Type B pancreatic cell (in vitro differentiated cells): ENCODE measurements around the gene MASTL. TPM values are rescaled to one million over a fixed set of nuclear protein-coding genes. Genes with fewer than 3 reads are reported as not detected.
"Not testable (repeated sequence)": the region's sequence is repeated elsewhere in the genome, so short reads cannot be mapped to it uniquely, and the experiment has no call there.

Source experiments
- DNase-seq: peaks from one replicate; pipeline ENCODE4 v3.0.0; 2021; ENCODE audit warnings: mixed read lengths; ENCODE audit not compliant: unreplicated experiment; ENCODE audit errors: extremely low spot score
- H3K27ac Mint-ChIP-seq: 2 replicates; pipeline ENCODE4 v1.8.0; 2021; ENCODE audit warnings: mild to moderate bottlenecking, mixed read lengths
- H3K27me3 Mint-ChIP-seq: 2 replicates; pipeline ENCODE4 v1.8.0; 2021; ENCODE audit warnings: mixed read lengths
- H3K36me3 Mint-ChIP-seq: 2 replicates; pipeline ENCODE4 v1.8.0; 2021; ENCODE audit warnings: mixed read lengths
- H3K4me1 Mint-ChIP-seq: one replicate; pipeline ENCODE4 v1.8.0; 2021; ENCODE audit warnings: mixed read lengths; ENCODE audit not compliant: unreplicated experiment
- H3K4me3 Mint-ChIP-seq: 2 replicates; pipeline ENCODE4 v1.8.0; 2021; ENCODE audit warnings: mild to moderate bottlenecking, mixed read lengths
- H3K9me3 Mint-ChIP-seq: 2 replicates; pipeline ENCODE4 v1.8.0; 2021; ENCODE audit warnings: mixed read lengths
- total RNA-seq: library from RNA; stranded (reverse); gene quantifications from 2 replicates; pipeline ENCODE4 v1.2.1, GENCODE V29; 2021; ENCODE audit warnings: low replicate concordance
- TF ChIP-seq, protein P1 (sequence below): fragments of 200-600 bp; sonication (generic); conservative IDR thresholded peaks from 2 replicates; pipeline ENCODE4 v1.5.0; 2021; ENCODE audit warnings: antibody characterized with exemption, mild to moderate bottlenecking

Gene MASTL
- total RNA-seq, 1 donor from 2014 or later = 16.8 TPM

DNA sequence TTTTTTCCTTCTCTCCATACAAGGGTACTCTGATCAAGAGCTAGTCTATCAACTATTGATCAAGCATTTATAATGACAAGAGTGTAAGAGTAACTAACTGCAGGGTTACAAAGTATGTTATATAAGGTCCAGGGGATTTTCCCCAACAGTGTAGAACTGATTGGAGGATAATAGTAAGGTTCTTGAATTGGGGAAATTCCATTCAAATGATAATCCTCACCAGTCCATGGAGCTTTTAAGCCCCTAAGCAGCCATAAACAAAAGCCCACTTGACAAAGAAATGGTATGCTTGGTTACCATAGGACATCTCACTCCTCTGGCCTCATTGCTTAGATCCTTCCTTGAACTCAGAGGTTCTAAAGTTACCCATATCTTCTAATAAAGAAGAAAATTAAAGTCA is 9.2 kb upstream of the MASTL start:
- Mint-ChIP-seq H3K4me3 (no peak overlapping the region), H3K4me1 (no peaks in the 10 kb centered on the region), H3K27me3 (no peaks in the 10 kb centered on the region), H3K27ac (no peak overlapping the region), H3K36me3 (peaks cover 38% of the 10 kb centered on the region), H3K9me3 (no peaks in the 10 kb centered on the region)
- no peak for DNase-seq
- TF ChIP-seq, protein P1, sequence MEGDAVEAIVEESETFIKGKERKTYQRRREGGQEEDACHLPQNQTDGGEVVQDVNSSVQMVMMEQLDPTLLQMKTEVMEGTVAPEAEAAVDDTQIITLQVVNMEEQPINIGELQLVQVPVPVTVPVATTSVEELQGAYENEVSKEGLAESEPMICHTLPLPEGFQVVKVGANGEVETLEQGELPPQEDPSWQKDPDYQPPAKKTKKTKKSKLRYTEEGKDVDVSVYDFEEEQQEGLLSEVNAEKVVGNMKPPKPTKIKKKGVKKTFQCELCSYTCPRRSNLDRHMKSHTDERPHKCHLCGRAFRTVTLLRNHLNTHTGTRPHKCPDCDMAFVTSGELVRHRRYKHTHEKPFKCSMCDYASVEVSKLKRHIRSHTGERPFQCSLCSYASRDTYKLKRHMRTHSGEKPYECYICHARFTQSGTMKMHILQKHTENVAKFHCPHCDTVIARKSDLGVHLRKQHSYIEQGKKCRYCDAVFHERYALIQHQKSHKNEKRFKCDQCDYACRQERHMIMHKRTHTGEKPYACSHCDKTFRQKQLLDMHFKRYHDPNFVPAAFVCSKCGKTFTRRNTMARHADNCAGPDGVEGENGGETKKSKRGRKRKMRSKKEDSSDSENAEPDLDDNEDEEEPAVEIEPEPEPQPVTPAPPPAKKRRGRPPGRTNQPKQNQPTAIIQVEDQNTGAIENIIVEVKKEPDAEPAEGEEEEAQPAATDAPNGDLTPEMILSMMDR = no peak

DNA sequence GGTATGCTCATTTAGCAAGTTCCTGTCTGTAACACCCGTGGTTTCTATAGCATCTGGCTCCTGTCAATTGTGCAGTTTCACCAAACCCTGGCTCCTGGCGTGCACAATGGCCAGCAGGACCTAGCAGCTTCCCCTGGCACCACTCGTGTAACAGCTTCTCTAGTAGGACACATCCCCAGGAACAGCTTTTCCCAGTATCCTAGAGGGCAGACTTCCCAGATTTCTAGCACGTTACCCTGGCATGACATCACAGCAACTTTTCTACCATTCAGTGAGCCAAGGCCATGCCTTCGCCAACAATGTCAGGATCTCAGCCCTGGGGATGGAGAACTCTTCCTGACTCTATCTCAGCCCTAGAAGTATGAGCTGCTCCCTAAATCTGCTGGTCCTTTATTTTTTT is 7.5 kb upstream of the MASTL start:
- no peak overlapping the region for H3K27ac Mint-ChIP-seq
- TF ChIP-seq, protein P1 = no peak
- peaks cover 39% of the 10 kb centered on the region for H3K36me3 Mint-ChIP-seq
- no peaks in the 10 kb centered on the region for H3K27me3 Mint-ChIP-seq
- peaks cover 10% of the 10 kb centered on the region for H3K4me1 Mint-ChIP-seq
- no peaks in the 10 kb centered on the region for H3K9me3 Mint-ChIP-seq
- DNase-seq = no peak
- no peak overlapping the region for H3K4me3 Mint-ChIP-seq

DNA sequence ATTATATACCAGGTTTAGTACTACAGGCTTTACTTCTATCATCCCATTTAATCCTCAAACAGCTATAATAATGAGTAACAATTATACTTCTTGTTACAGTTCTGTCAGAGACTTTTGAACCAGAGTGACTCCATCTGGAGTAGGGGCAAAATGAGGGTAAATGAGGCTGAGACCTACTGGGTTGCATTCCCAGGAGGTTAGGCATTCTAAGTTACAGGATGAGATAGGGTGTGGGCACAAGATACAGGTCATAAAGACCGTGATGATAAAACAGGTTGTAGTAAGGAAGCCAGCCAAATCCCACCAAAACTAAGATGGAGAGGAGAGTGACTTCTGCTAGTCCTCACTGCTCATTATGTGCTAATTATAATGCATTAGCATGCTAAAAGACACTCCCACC is 4.9 kb upstream of the MASTL start:
- H3K4me3 Mint-ChIP-seq = peak overlapping the region; percentile 78
- no peaks in the 10 kb centered on the region for H3K27me3 Mint-ChIP-seq
- H3K4me1 Mint-ChIP-seq = peaks cover 14% of the 10 kb centered on the region
- DNase-seq = no peak
- peak overlapping the region; percentile 39 for H3K27ac Mint-ChIP-seq
- H3K36me3 Mint-ChIP-seq = peaks cover 39% of the 10 kb centered on the region
- TF ChIP-seq, protein P1 = no peak
- H3K9me3 Mint-ChIP-seq = no peaks in the 10 kb centered on the region

DNA sequence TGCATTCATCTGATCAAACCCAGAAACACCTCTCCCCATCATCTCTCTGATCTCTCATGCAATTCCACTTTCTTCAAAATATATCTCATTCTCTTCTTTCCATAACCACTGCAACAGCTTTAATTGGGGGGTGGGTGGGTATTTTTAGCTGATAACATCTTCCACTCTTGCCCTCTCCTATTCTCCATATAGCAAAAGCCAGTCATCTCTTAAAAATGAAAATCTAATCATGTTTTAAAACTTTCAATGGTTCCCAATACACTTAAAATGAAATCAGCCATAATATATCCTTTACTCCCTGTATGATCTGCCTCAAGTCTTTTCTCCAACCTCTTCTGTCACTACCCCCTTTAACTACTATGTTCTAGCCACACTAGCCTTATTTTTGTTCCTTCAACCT is 2.5 kb upstream of the MASTL start:
- Mint-ChIP-seq H3K27ac (peak overlapping the region; percentile 100), H3K27me3 (no peaks in the 10 kb centered on the region), H3K4me3 (peak overlapping the region; percentile 99), H3K9me3 (no peaks in the 10 kb centered on the region), H3K4me1 (peaks cover 21% of the 10 kb centered on the region), H3K36me3 (peaks cover 29% of the 10 kb centered on the region)
- TF ChIP-seq, protein P1 = no peak
- DNase-seq = no peak

DNA sequence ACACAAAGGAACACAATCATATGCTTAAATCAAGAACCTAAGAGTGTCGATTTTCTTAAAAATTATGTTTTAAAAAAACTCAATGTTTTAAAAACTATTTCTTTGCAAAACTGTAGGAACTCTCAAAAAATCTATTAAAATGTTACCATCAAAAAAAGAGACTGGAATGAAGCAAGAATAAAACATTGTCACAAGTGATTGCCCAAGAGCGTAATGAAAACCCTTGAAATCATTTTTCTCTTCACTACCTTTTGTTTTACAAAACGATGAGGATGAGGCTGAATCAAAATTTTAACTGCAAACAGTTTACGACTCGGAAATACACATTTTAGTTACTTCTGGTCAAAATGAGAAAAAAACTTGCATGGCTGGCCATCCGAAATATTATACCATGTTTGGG is 1.8 kb upstream of the MASTL start:
- Mint-ChIP-seq H3K36me3 (peaks cover 29% of the 10 kb centered on the region), H3K4me3 (peak overlapping the region; percentile 99), H3K4me1 (peaks cover 26% of the 10 kb centered on the region), H3K9me3 (no peaks in the 10 kb centered on the region), H3K27ac (peak overlapping the region; percentile 100), H3K27me3 (no peaks in the 10 kb centered on the region)
- DNase-seq = no peak
- TF ChIP-seq, protein P1 = no peak

DNA sequence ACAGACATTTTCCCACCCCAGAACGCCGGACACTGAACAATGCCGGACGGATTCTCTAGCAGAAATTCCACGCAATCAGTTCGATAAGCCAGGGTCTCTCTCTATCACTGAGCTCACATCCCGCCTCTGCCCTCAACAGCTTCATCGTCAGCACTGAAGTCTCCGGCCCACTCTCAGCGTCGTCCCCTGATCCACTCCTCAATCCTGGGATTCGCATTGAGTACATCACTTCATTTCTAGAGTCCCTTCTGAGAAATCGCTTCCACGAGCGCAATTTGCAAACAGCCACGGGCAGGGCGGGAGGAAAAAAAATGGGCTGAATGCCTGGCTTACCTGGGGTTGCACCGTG is 1.3 kb upstream of the MASTL start:
- Mint-ChIP-seq H3K4me3 (peak overlapping the region; percentile 99), H3K27me3 (no peaks in the 10 kb centered on the region), H3K4me1 (peaks cover 26% of the 10 kb centered on the region), H3K27ac (peak overlapping the region; percentile 100), H3K36me3 (peaks cover 26% of the 10 kb centered on the region), H3K9me3 (no peaks in the 10 kb centered on the region)
- no peak for DNase-seq
- TF ChIP-seq, protein P1 = no peak

DNA sequence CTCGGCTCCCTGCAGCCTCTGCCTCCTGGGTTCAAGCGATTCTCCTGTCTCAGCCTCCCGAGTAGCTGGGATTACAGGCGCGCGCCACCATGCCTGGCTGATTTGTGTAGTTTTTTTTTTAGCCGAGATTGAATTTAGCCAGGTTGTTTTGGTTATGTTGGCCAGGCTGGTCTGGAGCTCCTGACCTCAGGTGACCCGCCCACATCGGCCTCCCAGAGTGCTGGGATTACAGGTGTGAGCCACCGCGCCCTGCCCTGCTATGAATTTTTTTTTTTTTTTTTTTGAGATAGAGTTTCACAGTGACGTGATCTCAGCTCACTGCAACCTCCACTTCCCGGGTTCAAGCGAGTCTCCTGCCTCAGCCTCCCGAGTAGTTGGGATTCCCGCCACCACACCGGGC is 1.4 kb downstream of the MASTL start:
- H3K36me3 Mint-ChIP-seq = peaks cover 22% of the 10 kb centered on the region
- peak overlapping the region; percentile 99 for H3K4me3 Mint-ChIP-seq
- not testable (repeated sequence) for H3K27me3 Mint-ChIP-seq, H3K9me3 Mint-ChIP-seq, DNase-seq
- peaks cover 26% of the 10 kb centered on the region for H3K4me1 Mint-ChIP-seq
- peak overlapping the region; percentile 100 for H3K27ac Mint-ChIP-seq
